Activated CD4-positive, alpha-beta T cell treated with anti-CD3 and anti-CD28 coated beads, Interleukin-2, amount 10 ng/mL, durations not matched to agents 24 days and 14 days (primary cell): Measurements from ENCODE around the gene YTHDC1. TPM values are rescaled to one million over a fixed set of nuclear protein-coding genes. Genes with fewer than 3 reads are reported as not detected.
"Not testable (repeated sequence)": the region's sequence is repeated elsewhere in the genome, so short reads cannot be mapped to it uniquely, and the experiment has no call there.

Experiments used
- DNase-seq: peaks from one replicate; pipeline ENCODE4 v3.0.0; 2022
- H3K27ac Mint-ChIP-seq: one replicate; pipeline ENCODE4 v1.8.0; 2022; ENCODE audit warnings: mild to moderate bottlenecking, mixed read lengths
- H3K27me3 Mint-ChIP-seq: one replicate; pipeline ENCODE4 v1.8.0; 2022; ENCODE audit warnings: mixed read lengths
- H3K36me3 Mint-ChIP-seq: one replicate; pipeline ENCODE4 v1.8.0; 2022; ENCODE audit warnings: low read depth, mild to moderate bottlenecking, mixed read lengths
- H3K4me1 Mint-ChIP-seq: one replicate; pipeline ENCODE4 v1.8.0; 2021; ENCODE audit warnings: mixed read lengths
- H3K4me3 Mint-ChIP-seq: one replicate; pipeline ENCODE4 v1.8.0; 2022; ENCODE audit warnings: mild to moderate bottlenecking, moderate library complexity, mixed read lengths
- H3K9me3 Mint-ChIP-seq: one replicate; pipeline ENCODE4 v1.8.0; 2021; ENCODE audit warnings: mixed read lengths
- intact Hi-C: fragments of 100-400 bp; cut with micrococcal nuclease; formaldehyde crosslinking; loops from one replicate; pipeline ENCODE4 v1.15.1; 2023
- total RNA-seq: library from RNA; stranded (reverse); gene quantifications from 2 replicates; pipeline ENCODE4 v1.2.3, GENCODE V29; 2022

YTHDC1 gene
- 79.9 and 83.9 TPM in 2 replicates for total RNA-seq

DNA sequence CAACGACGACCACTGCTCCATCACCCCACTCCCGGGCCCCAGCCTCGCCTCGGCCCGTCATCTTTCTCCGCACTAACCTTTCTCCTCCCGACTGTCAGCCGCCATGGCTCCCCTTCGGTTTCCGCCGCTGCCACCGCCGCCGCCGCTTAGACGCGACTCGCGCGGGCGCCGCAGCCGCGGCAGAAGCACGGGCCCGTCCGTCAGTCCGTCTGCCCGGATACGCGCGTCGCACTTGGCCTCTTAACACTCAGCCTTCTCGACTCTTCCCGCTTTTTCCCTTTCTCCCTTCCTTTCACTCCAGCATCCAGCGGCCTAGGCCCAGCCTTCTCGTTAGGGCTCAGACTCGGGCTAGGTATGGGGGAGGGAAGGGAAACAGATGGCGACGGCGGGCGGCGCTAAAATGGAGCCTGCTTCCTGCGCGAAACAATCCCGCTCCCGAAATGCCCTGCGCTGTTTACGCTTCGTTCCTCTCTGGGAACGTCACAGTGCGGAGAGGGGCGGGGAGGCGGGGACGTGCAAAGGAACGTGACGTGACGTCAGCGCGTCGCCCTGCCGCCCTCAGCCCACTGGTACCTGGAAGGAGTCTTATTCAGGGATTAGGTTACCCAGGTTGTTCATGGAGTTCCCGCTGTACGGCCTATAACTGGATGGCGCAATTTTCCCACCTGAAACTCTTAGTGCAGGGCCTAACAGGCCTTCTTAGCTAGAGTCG lies at the start of gene YTHDC1:
Gene YTHDC1, minus strand, starts transcription at position 442 of the 712 bp plus-strand sequence. Its CDS starts 337 bp downstream, at position 105.
- Mint-ChIP-seq H3K27ac (peak within 1 kb of the TSS; percentile 93), H3K9me3 (no peaks in the 10 kb centered on the region), H3K4me1 (peaks cover 23% of the 10 kb centered on the region), H3K4me3 (peak within 1 kb of the TSS; percentile 88), H3K27me3 (peaks cover 15% of the 10 kb centered on the region), H3K36me3 (peaks cover 12% of the 10 kb centered on the region)
- DNase-seq = peak; percentile 98
- intact Hi-C loops = loop anchor here (1.0 to 5.0 kb wide), 8 partner anchors 9 to 828 kb away; partner anchors contain the start of gene UBA6

DNA sequence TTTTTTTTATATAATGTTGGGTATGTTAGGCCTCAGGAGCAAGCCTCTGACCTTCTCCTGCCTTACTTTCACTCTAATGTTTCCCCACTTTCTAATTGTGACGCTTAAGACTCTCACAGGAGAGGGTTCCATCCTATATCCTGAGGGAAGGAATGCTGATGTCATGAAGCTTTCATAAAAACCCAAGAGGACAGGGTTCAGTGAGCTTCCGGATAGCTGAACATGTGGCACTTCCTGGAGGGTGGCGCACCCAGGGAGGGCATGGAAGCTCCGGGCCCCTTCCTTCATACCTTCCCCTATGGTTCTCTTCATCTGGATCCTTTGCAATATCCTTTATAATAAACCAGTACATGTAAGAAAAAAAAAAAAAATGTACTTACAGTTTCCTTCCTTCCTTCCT lies 49.4 kb upstream of the YTHDC1 start:
- no peak for DNase-seq
- peaks cover 4% of the 10 kb centered on the region for H3K27me3 Mint-ChIP-seq
- no peak overlapping the region for H3K4me3 Mint-ChIP-seq
- no peaks in the 10 kb centered on the region for H3K9me3 Mint-ChIP-seq
- no peak overlapping the region for H3K27ac Mint-ChIP-seq
- H3K36me3 Mint-ChIP-seq = no peaks in the 10 kb centered on the region
- intact Hi-C loops = no loop called here
- H3K4me1 Mint-ChIP-seq = no peaks in the 10 kb centered on the region

DNA sequence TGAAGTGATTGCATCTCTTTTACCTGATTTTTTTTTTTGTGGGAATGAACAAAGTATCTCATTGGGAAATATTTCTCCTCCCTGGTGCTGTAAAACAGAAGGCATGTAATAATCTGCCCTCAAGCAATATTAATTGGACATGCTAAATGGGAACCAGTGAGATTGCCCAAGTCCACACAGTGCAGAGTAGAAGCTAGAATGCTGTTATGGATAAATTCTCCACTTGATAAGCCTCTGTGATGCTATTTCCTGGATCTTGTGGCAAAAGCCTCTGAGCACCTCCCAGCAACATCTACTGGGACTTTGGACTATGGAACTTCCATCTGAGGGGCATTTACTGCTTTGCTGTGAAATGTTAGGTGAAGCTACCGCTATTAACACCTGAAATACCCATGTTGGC lies 46.9 kb upstream of the YTHDC1 start:
- no peaks in the 10 kb centered on the region for H3K36me3 Mint-ChIP-seq
- H3K4me1 Mint-ChIP-seq = no peaks in the 10 kb centered on the region
- no peaks in the 10 kb centered on the region for H3K9me3 Mint-ChIP-seq
- no peak for DNase-seq
- peaks cover 6% of the 10 kb centered on the region for H3K27me3 Mint-ChIP-seq
- H3K4me3 Mint-ChIP-seq = no peak overlapping the region
- intact Hi-C loops = no loop called here
- H3K27ac Mint-ChIP-seq = no peak overlapping the region

DNA sequence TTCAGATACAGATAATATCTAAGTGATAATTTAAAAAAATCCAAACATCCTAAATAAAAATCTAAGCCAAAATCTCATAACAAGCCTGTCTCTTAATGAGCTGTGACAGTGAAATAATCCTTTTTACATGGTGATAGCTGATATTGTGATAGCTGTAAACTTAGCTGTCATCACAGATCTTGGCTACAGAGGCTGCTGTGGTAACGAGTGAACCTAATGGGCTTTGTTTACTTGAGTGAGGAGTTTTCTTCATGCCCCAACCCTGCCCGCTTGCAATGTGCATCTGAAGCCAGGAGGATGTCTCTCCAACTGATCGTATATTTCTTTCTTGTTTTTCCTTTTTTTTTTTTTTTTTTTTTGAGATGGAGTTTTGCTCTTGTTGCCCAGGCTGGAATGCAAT lies 41.5 kb upstream of the YTHDC1 start:
- Mint-ChIP-seq H3K4me1 (no peaks in the 10 kb centered on the region), H3K36me3 (no peaks in the 10 kb centered on the region), H3K9me3 (no peaks in the 10 kb centered on the region), H3K27ac (no peak overlapping the region), H3K27me3 (peaks cover 8% of the 10 kb centered on the region), H3K4me3 (no peak overlapping the region)
- intact Hi-C loops = no loop called here
- no peak for DNase-seq

DNA sequence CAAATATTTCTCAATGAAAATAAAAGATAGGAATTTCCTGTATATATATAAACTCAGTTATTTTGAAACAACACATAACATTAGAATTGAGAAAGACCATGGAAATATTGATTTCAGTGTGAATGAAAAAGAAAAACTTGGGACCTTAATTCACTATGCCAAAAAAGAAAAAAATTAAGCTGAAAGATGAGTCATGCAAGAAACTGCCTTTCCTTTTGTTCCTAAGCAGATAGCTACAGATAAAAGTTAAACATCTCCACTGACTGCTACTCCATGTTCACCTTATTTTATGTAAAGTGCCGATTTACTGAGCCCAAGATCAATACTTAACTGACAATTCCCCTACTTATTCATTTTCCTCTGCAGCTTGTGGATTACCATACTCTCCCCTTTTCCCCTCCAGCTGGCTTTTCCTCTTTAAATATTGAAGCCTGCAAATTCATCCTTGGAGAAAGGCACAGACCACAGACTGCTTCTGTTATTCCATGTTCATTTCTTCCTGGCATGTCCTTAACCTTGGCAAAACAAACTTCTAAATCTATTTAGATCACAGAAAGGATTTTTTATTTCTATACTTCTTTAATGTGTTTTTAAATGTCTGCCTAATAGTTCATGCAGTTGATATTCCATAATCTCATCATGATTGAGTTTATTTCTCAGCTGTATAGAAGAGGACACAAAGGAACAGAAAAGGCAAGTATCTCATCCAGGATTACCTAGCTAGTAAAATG lies 40.5 kb upstream of the YTHDC1 start:
- H3K36me3 Mint-ChIP-seq = no peaks in the 10 kb centered on the region
- H3K27ac Mint-ChIP-seq = no peak overlapping the region
- peaks cover 9% of the 10 kb centered on the region for H3K27me3 Mint-ChIP-seq
- H3K4me3 Mint-ChIP-seq = no peak overlapping the region
- no peaks in the 10 kb centered on the region for H3K9me3 Mint-ChIP-seq
- DNase-seq = no peak
- intact Hi-C loops = no loop called here
- H3K4me1 Mint-ChIP-seq = no peaks in the 10 kb centered on the region

DNA sequence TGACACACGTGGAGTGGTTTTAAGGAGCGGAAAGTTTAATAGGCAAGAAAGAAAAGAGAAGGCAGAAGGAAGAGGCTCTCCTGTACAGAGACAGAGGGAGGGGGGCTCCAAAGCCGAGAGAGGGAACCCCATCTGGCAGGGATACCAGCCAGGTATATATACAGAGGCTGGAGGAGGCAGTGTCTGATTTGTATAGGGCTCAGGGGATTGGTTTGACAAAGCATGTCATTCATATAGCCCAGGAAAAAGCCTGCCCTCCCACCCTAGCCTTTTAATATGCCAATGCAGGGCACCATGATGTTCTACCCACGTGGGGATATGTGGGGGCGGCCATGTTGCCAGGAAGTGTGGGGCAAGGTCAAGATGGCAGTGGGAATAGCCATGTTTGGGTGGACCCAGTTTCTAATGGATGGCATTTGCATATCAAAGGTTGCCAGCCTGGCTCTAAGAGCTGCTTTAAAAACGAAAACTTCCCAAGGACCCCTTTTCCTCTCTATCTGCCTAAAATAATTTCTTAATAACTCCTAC lies 39.6 kb upstream of the YTHDC1 start:
- H3K27ac Mint-ChIP-seq, H3K36me3 Mint-ChIP-seq, DNase-seq, H3K4me1 Mint-ChIP-seq, intact Hi-C loops, H3K4me3 Mint-ChIP-seq, H3K9me3 Mint-ChIP-seq: not testable (repeated sequence)
- H3K27me3 Mint-ChIP-seq = peaks cover 13% of the 10 kb centered on the region

DNA sequence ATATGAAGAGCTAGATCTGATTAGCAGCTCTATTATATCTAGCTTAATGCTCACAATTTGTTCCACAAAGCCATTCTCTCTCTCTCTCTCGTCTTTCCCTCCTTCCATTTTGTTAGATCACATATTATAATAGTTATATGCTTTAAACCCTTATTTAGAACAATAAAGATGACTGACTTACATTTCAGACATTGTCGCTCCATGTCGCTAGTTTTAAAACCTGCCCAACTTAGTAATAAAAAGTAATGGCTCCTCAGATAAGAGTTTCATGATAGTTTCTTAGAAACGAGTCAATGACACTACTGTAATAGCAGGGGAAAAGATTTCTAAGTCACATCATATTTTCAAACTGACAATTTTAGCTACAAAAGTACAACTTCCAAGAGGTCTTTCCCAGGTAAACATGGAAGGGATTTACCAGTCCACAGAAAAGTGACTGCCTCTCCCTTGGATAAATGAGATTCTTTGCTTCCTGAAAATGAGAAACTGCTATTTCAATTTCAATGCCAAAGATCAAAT lies 38.5 kb upstream of the YTHDC1 start:
- H3K27ac Mint-ChIP-seq = no peak overlapping the region
- intact Hi-C loops = no loop called here
- H3K36me3 Mint-ChIP-seq = no peaks in the 10 kb centered on the region
- H3K27me3 Mint-ChIP-seq = peaks cover 18% of the 10 kb centered on the region
- H3K4me3 Mint-ChIP-seq = no peak overlapping the region
- H3K9me3 Mint-ChIP-seq = no peaks in the 10 kb centered on the region
- no peaks in the 10 kb centered on the region for H3K4me1 Mint-ChIP-seq
- DNase-seq = no peak

DNA sequence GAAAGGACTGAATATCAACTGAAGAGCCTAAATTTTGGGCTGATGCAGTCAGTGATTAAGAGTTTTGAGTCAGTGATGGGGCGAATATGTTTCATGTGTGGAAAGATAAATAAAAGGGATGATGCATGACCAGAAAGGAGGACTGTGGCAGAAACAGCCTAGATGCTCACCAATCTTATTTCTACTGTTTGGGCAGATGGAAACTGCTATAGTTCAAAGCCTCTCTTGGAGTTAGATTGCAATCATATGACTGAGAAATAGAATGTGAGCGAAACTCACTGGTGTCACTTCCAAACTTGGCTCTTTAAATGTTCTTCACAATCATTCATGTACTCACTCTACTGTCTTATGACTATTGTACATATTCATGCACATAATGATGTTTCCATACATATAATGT lies 35.4 kb upstream of the YTHDC1 start:
- no peak overlapping the region for H3K4me3 Mint-ChIP-seq
- H3K36me3 Mint-ChIP-seq = no peaks in the 10 kb centered on the region
- DNase-seq = no peak
- no peaks in the 10 kb centered on the region for H3K4me1 Mint-ChIP-seq
- no peaks in the 10 kb centered on the region for H3K9me3 Mint-ChIP-seq
- intact Hi-C loops = no loop called here
- peaks cover 21% of the 10 kb centered on the region for H3K27me3 Mint-ChIP-seq
- H3K27ac Mint-ChIP-seq = no peak overlapping the region

DNA sequence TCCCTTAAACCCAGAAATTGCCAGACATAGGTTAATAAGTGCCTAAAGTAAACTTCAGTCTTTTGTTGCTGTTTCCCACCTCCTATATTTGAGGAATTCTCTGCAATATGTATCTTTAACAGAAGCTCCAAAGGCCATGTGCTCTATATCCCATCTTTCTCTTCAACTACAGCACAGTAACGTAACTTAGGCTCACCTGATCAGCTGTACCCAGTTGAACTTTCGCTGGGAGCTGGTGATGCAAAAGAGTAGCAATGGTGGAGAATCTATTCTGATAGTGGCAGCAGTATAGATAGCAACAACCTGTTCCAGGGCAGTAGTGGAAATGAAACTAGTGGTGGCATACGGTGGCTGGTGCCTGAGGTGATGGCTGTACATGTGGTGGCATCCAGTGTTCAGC lies 33.2 kb upstream of the YTHDC1 start:
- intact Hi-C loops = no loop called here
- H3K36me3 Mint-ChIP-seq = no peaks in the 10 kb centered on the region
- peaks cover 31% of the 10 kb centered on the region for H3K27me3 Mint-ChIP-seq
- H3K27ac Mint-ChIP-seq = no peak overlapping the region
- H3K4me1 Mint-ChIP-seq = no peaks in the 10 kb centered on the region
- no peak overlapping the region for H3K4me3 Mint-ChIP-seq
- no peak for DNase-seq
- no peaks in the 10 kb centered on the region for H3K9me3 Mint-ChIP-seq

DNA sequence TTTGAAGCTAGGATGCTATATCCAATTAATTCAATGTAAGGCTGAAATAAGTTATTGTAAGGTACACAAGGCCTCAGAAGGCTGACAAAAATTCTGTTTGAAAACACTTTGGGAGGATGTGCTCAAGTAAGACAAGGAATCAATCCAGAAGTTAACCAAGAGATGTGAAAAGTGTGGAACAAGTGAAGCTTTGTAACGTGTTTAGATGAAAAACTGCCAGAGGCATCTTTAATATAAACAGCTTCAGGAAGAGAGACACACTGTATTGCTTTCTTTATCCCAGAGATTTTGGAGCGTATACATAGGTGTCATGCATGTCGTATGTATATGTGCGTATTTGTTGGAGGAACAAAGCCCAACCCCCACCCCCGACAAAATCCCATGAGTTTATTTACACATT lies 28.3 kb upstream of the YTHDC1 start:
- Mint-ChIP-seq H3K9me3 (no peaks in the 10 kb centered on the region), H3K4me1 (peaks cover 13% of the 10 kb centered on the region), H3K36me3 (no peaks in the 10 kb centered on the region), H3K27ac (no peak overlapping the region), H3K27me3 (peaks cover 37% of the 10 kb centered on the region), H3K4me3 (no peak overlapping the region)
- no peak for DNase-seq
- intact Hi-C loops = loop anchor here (5.0 kb wide), 3 partner anchors 41 to 386 kb away; no protein-coding TSS in a partner anchor

DNA sequence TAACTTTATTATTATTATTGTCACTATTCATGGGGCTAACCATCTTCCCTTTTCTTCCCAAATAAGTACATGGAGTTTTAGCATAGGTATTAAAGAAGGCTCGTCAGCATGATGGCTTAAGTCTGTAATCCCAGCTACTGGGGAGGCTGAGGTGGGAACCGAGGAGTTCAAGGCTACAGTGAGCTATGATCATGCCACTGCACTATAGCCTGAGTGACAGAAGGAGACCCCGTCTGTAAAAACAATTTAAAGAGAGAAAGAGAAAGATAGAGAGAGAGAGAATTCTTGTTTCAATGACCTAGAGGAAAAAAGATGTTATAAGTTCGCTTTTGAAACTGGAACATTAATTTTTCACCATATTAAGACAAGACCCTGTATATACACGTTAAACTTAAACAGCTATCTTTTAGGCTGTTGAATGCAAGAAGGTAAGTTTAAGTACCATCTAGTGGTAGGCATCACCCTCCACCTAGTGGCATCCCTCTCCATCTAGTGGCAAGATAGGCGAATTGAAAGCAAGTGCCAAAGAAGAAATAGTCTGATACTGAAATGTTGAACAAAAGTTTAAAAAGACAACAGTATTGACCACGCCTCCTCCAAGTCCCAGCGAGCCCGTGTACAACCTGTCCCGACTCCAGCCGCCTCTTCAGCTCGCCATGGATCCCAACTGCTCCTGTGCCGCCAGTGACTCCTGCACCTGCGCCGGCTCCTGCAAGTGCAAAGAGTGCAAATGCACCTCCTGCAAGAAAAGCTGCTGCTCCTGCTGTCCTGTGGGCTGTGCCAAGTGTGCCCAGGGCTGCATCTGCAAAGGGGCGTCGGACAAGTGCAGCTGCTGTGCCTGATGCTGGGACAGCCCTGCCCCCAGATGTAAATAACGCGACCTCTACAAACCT lies 26.0 kb upstream of the YTHDC1 start:
- Mint-ChIP-seq H3K27ac (no peak overlapping the region), H3K9me3 (no peaks in the 10 kb centered on the region), H3K36me3 (no peaks in the 10 kb centered on the region), H3K4me1 (peaks cover 15% of the 10 kb centered on the region), H3K27me3 (peaks cover 32% of the 10 kb centered on the region), H3K4me3 (peak overlapping the region; percentile 82)
- intact Hi-C loops = loop anchor here (1.0 to 5.0 kb wide), 4 partner anchors 39 to 384 kb away; no protein-coding TSS in a partner anchor
- DNase-seq = peak; percentile 85

DNA sequence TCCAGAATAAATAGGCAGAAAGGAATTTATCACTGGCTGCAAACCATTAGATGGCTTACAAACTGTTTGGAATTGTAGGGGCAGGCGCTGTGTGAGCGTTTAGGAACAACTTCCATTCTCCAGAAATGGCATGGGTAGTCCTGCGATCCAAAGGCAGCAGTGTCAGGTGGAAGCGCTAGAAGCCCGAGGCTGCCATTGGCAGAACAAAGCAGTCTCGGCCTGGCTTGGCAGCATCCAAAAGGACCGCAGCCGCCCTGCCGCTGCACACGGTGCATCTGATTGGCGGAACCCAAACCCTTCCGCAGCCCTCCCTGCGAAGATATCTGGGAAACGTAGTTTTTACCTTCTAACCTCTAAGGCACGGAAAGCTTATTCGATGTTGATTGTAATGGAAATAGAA lies 23.6 kb upstream of the YTHDC1 start:
- H3K4me1 Mint-ChIP-seq = peaks cover 18% of the 10 kb centered on the region
- peak; percentile 88 for DNase-seq
- peak overlapping the region; percentile 53 for H3K4me3 Mint-ChIP-seq
- no peak overlapping the region for H3K27ac Mint-ChIP-seq
- H3K36me3 Mint-ChIP-seq = no peaks in the 10 kb centered on the region
- intact Hi-C loops = loop anchor here (1.0 kb wide), 1 partner anchor 23 kb away; the partner anchor contains the start of gene YTHDC1
- peaks cover 18% of the 10 kb centered on the region for H3K27me3 Mint-ChIP-seq
- no peaks in the 10 kb centered on the region for H3K9me3 Mint-ChIP-seq

DNA sequence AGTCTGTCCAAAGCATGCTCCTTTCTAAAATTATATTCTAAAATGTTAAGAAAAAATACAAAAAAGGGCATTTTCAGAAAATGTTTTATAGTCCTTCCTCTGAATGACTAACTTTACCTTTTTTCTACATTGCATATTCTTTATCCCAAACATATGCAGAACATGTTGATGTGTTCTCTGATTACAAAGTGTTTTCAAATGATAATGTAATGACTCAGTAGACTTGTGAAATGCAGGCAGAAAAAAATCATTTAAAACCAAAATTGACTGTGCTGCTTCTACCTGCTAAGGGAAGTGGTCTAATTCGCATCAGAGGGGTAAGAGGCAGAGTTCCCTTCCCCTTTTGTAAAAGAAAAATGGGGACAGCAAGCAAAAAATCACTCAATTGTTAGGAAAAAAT lies 22.7 kb upstream of the YTHDC1 start:
- H3K27ac Mint-ChIP-seq = no peak overlapping the region
- H3K27me3 Mint-ChIP-seq = peaks cover 12% of the 10 kb centered on the region
- no peaks in the 10 kb centered on the region for H3K9me3 Mint-ChIP-seq
- DNase-seq = no peak
- no peak overlapping the region for H3K4me3 Mint-ChIP-seq
- intact Hi-C loops = no loop called here
- no peaks in the 10 kb centered on the region for H3K36me3 Mint-ChIP-seq
- H3K4me1 Mint-ChIP-seq = peaks cover 19% of the 10 kb centered on the region
